Heart left ventricle (tissue), 13 donors: ENCODE data around the gene CTTN.

Experiments
- CTCF ChIP-seq, 12 donors: fragments of 200-600 bp; sonication (generic) in 4 of 12; IDR thresholded peaks; one replicate each; pipeline versions ENCODE4 v1.5.0 to v1.8.0; 2018 to 2022; ENCODE audit warnings: antibody characterized with exemption in 12 of 12, mild to moderate bottlenecking in 5 of 12
- POLR2A ChIP-seq, 2 donors: fragments of 450-650 bp; IDR thresholded peaks; one replicate each; pipeline ENCODE4 v1.6.1; 2017; ENCODE audit warnings: antibody characterized with exemption in 2 of 2, mild to moderate bottlenecking in 2 of 2, moderate library complexity in 2 of 2
- donor health status: ischemic (EF 13 %, LVEDD 7.1; RV severe dilation, severe dysfunction).
- donor health status: DM: no; HTN: yes; CAD: no.
- donor health status: DM: no; HTN: no; CAD: no.
- donor health status: ischemic (EF 25% LVEDD 6.9; RV normal size, moderate dysfunction).
- donor health status: ischemic (EF 25% LVEDD 5.7; RV mildly dilated, moderate dysfunction).
- donor health status: ischemic (EF 35%, LVEDD 5.7; RV mildly dilated, moderate dysfunction).
- donor health status: nonischemic (EF 11% LVEDD 7.7; RV severe dilation, severe dysfunction).
- donor health status: DM: yes; HTN: yes; CAD: no.
- donor health status: PGD.
- donor health status: ischemic (EF 29% LVEDD 5.4; RV normal size, mild dysfunction).
- donor health status: nonischemic (EF 23%, LVEDD 6.1; RV moderate dilation, normal function).

- TF ChIP-seq CTCF (IDR thresholded peaks at IDR 0.05) (no peak), POLR2A (IDR thresholded peaks at IDR 0.05) (no peak)
Measured at GRCh38 chr11:70482529-70482917, 84.2 kb downstream of the CTTN start.
